HT-29 (cell line): ENCODE results near the gene IL25. TPM values are rescaled to one million over a fixed set of nuclear protein-coding genes. Genes with fewer than 3 reads are reported as not detected.
"Not testable (repeated sequence)": the region's sequence is repeated elsewhere in the genome, so short reads cannot be mapped to it uniquely, and the experiment has no call there.

Experiments used
- DNase-seq: peaks from one replicate; pipeline ENCODE4 v3.0.0-alpha.2; 2015; ENCODE audit warnings: low spot score
- small RNA-seq: library from RNA; depleted of rRNA; stranded (forward); fragments of <200 nt; gene quantifications from one replicate; pipeline ENCODE3, GENCODE V24; 2014
- total RNA-seq: library from RNA; depleted of rRNA; stranded (reverse); fragments of >200 nt; shearing (Covaris generic); gene quantifications from 2 replicates; pipeline ENCODE4 v1.2.3, GENCODE V29; 2014; rRNA removed

Gene IL25
- total RNA-seq, 1 experiment from 2014 or later = not detected

DNA sequence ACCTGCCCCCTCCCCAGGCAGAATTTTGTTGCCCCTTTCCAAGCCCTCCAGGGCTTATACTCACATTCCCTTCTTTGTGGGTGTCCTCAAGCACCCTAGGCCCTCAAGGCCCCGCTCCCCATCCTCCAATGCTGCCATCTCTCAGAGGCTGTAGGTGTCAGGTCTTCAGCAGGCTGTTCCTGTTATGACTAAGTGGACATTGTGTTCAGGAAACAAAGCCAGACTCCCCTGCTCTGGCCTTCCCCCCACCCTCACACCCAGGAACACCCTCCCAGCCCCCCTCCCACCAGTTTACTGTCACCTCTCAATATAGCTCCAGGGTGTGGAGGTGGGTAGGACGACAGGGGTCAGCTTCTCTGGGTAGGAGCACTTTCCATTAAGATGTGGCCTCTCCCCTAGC, 36.9 kb downstream of the IL25 start:
- DNase-seq = no peak

DNA sequence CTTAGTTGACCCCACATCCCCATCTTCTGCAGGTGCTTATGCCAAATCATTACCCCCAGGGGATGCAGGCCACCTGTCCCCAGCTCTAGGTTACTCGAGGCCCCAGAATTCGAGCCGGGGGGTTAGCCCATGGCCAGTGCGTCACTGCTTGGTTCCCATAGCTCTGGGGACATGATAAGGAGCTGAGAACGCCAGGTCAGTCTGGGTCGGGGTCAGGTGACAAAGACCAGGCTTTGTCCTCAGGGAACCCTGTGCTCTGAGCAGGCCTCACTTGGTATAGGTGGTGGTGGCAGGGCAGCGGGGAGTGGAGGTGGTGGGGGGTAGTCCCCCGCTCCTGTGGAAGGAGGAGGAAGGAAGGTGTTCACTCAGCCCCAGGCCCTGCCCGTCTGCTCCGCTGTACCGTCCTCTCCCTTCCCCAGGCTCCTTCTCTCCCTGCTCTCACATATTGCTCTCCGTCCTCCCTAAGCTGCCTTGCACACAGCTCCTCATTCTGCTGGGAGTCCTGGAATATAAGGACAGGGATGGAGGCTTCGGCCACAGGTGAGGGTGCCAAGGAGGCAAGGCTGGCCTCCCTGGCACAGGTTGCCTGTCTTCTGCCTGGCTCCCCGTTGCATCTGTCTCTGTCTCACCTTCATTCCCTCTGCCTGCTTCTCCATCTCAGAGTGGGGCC, 37.5 kb downstream of the IL25 start:
- DNase-seq = no peak

- no peak for DNase-seq
These were observed 39.2 kb downstream of the IL25 start for GRCh38 chr14:23411563-23412525.

DNA sequence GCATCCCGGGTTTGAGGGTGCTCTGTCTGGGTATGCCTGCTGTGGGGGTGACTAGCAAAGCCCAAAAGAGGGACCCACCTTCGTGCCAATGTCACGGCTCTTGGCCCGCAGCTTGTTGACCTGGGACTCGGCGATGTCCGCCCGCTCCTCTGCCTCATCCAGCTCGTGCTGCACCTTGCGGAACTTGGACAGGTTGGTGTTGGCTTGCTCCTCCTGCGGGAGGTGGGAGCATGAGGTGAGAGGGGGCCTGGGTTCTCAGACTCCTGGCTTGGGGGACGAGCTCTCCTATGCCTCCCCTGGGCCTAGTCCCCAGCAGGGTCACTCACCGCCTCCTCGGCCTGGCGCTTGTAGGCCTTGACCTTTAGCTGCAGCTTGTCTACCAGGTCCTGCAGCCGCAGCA, 41.1 kb downstream of the IL25 start:
- DNase-seq = no peak

- no peak for DNase-seq
These were observed 41.6 kb downstream of the IL25 start for GRCh38 chr14:23414254-23414653.

DNA sequence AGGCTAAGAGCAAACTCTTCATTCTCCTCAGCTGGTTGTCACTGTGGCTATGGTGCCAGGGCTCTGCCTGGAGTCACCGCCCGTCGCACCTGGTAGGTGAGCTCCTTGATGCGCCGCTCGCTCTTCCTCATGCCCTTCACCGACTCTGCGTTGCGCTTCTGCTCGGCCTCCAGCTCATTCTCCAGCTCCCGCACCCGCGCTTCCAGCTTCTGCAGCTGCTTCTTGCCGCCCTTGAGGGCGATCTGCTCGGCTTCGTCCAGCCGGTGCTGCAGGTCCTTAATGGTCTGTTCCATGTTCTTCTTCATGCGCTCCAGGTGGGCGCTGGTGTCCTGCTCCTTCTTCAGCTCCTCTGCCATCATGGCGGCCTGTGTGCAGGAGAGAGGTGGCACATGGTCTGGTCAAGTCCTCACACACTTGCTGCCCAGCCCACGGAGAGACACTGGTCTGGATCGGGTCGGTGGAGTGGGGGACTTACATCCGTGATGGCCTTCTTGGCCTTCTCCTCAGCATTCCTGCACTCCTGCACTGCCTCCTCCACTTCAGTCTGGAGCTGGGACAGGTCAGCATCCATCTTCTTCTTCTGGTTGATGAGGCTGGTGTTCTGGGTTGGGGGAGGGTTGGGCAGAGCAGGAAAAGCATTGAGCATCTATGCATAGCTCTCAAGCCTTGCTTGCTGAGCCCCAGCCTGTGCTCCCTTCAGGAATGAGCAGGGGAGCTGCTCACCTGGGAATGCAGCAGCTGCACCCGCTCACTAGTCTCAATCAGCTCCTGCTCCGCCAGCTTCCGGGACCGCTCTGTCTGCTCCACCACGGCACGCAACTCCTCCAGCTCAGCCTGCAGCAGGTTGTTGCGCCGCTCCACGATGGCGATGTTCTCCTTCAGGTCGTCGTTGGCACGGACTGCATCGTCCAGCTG, 42.6 kb downstream of the IL25 start:
- no peak for DNase-seq

DNA sequence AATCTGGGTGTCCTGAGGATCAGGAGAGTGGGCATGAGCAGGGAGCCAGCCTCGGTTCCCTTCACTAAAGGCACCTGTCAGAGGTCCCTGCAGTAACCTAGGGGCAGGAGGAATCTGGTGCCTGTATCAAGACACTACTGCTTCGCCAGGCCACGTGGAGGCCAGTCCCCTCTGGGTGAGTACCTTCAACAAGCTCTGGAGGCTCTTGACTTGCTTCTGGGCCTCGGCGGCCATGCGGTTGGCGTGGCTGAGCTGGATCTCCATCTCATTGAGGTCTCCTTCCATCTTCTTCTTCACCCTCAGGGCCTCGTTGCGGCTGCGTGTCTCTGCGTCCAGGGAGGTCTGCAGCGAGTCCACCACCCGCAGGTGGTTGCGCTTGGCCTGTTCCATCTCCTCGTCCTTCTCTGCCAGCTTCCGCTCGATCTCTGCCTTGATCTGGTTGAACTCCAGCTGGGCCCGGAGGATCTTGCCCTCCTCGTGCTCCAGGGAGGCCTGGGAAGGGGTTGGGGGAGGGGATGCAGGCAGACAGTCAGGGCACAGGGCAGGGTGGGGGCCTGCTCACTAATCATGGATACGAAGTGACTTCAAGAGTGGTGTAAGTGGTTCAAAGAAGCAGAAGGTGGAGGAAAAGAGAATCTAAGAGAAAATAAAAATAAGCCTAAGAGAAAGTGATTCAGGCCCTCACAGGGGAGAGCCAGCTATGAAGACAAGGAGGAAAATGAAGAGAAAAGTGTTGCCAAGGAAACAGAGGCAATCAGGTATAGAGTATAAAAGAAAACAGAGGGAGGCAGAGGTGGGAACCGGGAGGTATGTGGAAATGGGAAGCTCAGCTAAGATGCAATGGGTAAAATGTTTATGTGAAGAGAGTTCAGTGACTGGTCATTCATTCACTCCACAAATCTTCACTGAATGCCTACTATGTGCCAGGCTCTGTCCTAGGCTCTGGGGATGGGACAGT, 43.5 kb downstream of the IL25 start:
- no peak for DNase-seq

GRCh38 chr14:23416801-23417200, 44.2 kb downstream of the IL25 start:
- DNase-seq = no peak

DNA sequence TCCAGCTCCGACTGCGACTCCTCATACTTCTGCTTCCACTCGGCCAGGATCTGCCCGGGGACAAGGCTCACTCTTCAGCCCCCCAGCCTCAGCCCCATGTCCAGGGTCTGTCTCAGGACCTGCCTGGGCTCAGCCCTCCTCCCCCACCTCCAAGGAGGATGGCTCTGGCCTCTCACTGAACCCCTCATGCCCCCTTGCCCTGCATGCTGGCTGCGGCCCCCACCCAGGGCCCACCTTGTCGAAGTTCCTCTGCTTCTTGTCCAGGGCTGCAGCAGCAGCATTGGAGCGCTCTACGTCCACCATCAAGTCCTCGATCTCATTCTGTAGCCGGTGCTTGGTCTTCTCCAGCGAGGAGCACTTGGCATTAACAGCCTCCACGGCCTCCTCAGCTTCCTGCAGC, 44.7 kb downstream of the IL25 start:
- DNase-seq = not testable (repeated sequence)

DNA sequence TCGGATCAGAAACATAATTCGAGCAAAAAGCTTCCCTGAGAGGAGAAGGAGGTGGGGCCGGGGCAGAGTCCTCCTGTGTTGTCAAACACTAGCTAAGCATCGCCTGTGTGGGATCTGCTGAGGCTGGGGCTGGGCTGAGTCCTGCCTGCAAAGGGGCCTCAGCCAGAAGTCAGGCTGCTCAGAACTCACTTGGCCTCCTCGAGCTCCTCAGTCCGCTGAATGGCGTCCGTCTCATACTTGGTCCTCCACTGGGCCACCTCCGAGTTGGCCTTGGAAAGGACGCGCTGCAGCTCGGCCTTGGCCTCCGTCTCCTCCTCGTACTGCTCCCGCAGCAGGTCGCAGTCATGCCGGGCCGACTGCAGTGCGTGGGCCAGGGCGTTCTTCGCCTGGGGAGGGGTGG, 45.4 kb downstream of the IL25 start:
- DNase-seq = no peak

DNA sequence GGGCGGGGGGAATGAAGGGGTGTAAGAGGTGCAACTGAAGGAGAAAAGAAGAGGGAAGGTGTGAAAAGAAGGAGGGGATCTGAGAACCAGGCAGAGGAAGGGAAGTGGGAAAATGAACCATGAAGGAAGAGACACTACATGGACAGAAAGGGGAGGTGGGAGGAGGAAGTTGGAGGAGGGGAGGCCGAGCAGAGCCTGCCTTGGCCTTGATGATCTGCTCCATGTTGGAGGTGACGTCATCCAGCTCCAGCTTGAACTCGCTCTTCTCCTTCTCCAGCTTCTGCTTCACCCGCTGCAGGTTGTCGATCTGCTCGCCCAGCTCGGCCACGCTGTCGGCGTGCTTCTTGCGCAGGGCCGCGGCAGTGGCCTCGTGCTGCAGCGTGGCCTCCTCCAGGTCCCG, 47.0 kb downstream of the IL25 start:
- DNase-seq = not testable (repeated sequence)

DNA sequence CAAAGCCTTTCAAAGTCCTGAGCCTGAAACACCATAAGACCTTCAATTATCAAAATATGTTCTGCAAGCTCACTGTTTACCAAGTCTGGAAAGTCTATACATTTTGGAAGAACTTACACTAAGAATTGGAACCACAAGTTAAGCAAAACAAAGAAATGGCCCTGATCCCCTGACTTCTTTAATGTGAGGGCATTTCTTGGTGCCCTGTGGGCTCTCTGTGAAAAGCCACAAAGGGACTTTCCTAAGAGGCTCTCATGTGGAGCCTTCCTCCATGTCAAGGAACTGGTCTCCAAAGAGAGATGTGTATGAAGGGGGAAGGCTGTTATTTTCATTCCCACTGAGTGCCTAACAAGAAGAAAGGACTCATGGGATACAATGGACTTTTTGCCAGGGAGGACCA, 49.0 kb downstream of the IL25 start:
- DNase-seq = no peak

GRCh38 chr14:23423657-23424056, 51.0 kb downstream of the IL25 start:
- DNase-seq = no peak

GRCh38 chr14:23425169-23425568, 52.6 kb downstream of the IL25 start:
- DNase-seq = no peak

DNA sequence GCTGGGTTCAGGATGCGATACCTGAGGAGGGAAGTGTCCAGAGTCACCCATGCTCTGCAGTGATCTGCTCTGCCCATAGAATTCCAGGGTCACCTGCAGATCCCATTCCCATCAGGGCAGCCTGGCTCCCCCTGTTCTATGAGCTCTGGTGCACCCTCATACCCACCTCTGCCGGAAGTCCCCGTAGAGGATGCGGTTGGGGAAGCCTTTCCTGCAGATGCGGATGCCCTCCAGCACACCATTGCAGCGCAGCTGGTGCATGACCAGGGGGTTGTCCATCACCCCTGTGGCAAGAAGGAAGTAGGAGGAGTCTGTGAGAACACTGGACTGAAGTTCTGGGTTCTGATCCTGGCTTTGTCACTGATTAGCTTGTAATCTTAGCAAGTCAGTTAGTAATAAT, 53.2 kb downstream of the IL25 start:
- not testable (repeated sequence) for DNase-seq

Small RNA genes within 50 kb of the gene (small RNA-seq; reads per million reads assigned to genes)
- gene MIR208A (not detected), gene MIR208B (not detected)

Other genes with a start within 250 kb of the IL25 start
- 0.03 and 0.23 TPM in 2 replicates for gene SLC7A8, start 189.1 kb upstream of the IL25 start, total RNA-seq
- not detected in 2 replicates for gene RNF212B, start 134.9 kb upstream of the IL25 start, total RNA-seq
- gene HOMEZ, start 86.7 kb upstream of the IL25 start, total RNA-seq = 4.3 and 7.9 TPM in 2 replicates
- 2.7 and 4.3 TPM in 2 replicates for gene PPP1R3E, start 70.0 kb upstream of the IL25 start, total RNA-seq
- gene BCL2L2, start 66.0 kb upstream of the IL25 start, total RNA-seq = 14.6 and 20.3 TPM in 2 replicates
- gene PABPN1, start 51.4 kb upstream of the IL25 start, total RNA-seq = 63.4 and 72.1 TPM in 2 replicates
- not detected in 2 replicates for gene SLC22A17, start 19.9 kb upstream of the IL25 start, total RNA-seq
- gene EFS, start 7.6 kb upstream of the IL25 start, total RNA-seq = not detected in 2 replicates
- not detected in 2 replicates for gene CMTM5, start 4.2 kb downstream of the IL25 start, total RNA-seq
- gene MYH6, start 35.5 kb downstream of the IL25 start, total RNA-seq = not detected in 2 replicates
- not detected in 2 replicates for gene MYH7, start 62.9 kb downstream of the IL25 start, total RNA-seq
- 14.6 and 28.3 TPM in 2 replicates for gene NGDN, start 96.9 kb downstream of the IL25 start, total RNA-seq
- 0.58 TPM in 1 of 2 replicates, not detected in the other for gene ZFHX2, start 179.0 kb downstream of the IL25 start, total RNA-seq
- gene THTPA, start 183.5 kb downstream of the IL25 start, total RNA-seq = 13.5 and 30.0 TPM in 2 replicates
- gene AP1G2, start 195.0 kb downstream of the IL25 start, total RNA-seq = 67.6 and 77.9 TPM in 2 replicates
- not detected in 2 replicates for gene JPH4, start 206.0 kb downstream of the IL25 start, total RNA-seq